NCI-H526 treated with DMSO at 0.1 percent for 48 hours (cell line): ENCODE data around the gene SLC6A7.

Experiments
- DNase-seq: peaks from one replicate; lab custom pipeline; 2025; lab: John Stamatoyannopoulos, UW

The SLC6A7 gene

DNA sequence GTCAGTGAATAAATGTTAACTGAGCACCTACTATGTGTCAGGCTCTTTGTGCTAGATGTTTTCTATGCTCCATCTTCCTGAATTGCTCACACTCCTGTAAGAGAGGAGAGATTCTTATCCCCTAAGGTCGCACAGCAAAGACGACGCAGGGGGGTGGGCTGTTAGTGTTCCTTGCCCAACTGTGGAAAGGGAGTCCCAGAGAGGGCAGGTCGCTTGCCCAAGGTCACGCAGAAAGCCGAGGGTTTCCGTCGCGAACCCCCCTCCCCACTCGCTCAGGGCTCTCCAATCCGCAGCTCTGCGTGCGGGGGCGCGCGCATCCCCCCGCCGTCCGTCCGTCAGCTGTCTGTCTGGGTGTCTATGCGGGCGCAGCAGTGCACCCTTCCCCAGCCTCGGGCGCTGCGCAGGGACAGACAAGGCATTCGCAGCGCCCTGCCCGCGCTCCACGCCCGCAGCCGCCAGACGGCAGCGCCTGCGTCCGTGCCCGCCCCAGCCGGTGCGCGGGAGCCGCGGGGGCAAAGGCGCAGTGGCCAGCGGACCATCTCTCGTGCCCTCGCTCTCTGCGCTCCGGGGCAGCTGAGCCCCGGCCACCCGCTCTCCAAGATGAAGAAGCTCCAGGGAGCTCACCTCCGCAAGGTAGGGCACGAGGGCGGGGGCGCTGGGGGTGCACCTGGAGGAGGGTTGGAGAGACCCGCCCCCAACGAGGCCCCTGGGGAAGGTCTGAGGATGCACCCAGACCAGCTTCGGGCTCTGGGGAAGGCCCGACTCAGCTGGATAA is at the start of gene SLC6A7:
TSS of gene SLC6A7 (plus strand) at position 335 of the 775 bp plus-strand sequence. CDS start at position 601, 266 bp downstream.
- no peak for DNase-seq

DNA sequence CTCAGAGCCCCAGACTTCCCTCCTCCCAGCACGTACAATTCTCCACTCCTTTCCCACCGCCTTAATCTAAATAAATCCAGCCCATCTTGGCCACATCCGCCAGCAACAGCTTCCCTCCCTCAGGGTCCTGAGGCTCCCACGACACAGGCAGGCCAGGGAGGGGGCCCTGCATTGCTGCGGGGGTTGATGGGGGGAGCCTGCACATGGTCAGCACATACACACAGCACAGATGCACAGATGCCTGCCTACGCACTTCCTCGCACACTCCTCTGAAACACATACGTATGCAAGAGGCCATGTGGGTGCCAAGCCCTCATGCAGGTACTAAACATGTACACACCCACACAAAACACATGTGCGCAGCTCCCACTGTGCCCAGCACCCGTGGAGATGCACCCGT is 49.0 kb upstream of the SLC6A7 start:
- no peak for DNase-seq

DNA sequence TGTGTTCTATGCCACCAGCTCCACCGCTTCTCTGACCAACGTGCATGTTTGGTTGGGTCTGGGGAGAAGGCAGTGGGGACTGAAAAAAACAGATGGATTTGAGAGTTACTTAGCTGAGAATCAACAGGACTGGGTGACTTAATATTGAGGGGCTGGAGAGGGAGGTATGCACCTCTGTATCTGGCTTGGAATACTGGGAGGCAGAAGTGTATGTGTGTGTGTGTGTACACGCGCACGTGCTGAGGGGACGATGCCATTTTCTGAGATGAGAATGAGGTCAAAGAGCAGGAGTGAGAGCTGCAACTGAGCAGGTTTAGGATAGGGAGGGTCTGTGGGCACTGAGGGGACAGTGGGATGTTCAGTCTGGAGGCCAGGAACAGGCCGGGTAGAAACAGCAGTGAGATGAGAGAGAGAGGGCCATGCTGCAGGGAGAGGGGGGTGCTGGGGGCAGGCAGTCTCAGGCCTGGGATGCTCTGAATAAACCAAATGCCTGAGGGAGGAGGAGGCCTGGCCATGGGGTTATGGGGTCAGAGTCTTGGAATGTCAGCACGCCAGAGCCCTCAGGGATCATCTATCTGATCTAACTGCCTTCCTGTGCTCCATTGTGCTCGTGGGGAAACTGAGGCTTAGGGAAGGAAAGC is 48.2 kb upstream of the SLC6A7 start:
- DNase-seq: no peak

DNA sequence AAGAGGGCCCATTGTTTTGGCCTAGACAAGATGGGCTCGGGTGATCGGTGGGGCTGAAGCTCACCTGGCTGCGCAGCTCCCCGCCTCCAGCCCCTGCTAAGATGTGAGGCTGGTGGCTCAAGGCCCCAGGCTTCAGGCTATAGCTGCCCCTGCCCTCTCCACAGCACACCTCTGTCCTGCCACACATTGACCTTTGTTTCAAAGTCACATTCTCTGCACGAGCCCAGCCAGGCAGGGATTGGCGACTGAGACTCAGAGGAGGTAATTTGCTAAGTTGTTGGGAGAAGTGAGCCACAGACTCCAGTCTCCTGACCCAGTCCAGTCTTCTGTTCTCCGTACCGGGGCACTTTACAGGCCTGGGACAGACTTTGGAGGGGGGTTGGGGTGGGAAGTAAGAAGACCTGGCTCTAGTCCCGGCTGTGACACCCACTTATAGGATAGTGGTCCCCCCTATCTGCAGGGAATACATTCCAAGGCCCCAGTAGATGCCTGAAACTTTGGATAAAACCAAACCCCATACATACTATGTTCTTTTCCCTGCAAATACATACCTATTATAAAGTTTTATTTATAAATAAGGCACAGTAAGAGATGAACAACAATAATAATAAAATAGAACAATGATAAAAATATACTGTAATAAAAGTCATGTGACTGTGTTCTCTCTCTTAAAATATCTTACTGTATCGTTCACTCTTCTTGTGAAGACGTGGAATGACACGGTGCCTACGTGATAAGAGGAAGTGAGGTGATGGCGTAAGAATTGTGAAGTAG is 47.5 kb upstream of the SLC6A7 start:
- no peak for DNase-seq

DNA sequence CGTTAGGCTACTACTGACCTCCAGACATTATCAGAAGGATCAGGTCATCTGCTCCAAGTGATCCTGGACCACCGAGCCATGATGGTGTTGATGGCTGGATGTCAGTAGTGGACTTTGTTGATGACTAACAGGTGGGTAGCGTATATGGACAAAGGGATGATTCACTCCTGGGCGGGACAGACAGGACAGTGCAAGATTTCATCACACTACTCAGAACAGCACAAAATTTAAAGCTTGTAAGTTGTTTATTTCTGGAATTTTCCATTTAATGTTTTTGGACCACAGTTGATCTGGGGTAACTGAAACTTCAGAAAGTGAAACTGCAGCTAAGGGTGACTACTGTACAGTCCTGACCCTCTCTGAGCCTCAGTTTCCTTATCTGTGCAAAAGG is 46.9 kb upstream of the SLC6A7 start:
- DNase-seq: no peak

DNA sequence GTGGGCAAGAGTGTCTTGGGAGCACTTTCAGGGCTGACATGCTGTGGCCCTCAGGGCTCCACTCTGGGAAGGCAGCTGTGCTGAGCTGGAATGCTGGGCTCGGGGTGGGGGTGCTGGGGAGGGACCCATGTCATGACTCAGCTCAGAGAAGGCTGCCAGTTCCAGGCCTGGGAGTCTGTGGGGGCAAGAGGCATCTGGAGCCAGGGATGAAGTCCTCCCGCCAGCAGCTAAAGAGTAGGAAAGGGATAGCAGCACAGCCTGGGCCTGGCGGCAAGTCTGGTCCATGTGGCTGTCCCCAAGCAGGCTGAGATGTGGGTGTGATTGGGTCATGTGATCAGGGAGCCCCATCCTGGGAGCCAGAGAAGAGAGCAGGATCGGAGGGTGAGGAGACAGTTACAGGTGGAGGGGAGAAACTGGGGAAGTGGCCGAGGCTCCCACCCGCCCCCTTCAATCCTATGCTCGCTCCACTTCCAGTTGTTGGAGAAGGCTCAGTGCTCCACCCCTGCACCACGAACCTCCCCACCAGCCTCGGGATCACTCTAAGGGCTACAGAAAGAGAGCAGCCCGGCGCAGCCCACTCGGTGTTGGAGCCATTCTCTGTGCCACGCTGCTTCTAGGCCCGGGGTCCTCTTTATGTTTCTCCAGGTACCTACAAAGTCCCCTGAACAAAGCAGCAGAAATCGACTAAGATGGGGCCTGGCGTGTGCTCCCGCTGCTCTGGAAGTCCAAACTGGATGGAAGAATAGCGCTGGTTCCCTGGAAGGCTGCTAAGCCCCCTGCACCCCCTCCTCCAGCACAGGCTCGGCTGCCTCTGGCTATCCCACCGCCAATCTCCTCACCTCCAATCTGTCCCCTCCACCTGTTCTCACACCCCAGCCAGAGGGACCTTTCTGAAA is 46.3 kb upstream of the SLC6A7 start:
- no peak for DNase-seq

DNA sequence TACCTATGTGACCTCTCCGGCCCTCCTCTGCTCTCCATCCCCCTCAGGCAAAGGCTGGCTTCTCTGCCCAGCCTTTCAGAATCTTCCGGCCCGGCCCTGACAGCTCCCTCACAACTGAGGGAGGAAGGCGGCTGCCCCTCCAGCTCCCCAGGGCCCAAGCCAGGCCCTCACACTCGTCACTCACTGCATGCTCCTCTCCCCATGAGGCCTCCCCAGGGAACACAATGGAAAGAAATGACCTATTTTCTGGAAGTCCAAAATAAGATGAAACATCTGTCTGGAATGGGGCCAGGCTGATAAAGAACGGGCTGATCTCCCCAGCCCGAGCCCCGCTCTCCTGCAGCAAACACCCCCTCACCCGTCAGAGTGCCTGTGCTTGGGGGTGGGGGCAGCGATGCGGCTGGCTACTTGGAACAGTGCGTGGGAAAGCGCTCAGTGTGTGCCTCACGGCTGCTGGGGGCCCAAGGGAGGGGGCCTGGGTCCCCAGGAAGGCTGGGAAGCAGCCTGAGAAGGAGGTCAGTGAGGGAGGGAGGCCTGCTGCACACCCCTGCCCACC is 45.5 kb upstream of the SLC6A7 start:
- DNase-seq: no peak

DNA sequence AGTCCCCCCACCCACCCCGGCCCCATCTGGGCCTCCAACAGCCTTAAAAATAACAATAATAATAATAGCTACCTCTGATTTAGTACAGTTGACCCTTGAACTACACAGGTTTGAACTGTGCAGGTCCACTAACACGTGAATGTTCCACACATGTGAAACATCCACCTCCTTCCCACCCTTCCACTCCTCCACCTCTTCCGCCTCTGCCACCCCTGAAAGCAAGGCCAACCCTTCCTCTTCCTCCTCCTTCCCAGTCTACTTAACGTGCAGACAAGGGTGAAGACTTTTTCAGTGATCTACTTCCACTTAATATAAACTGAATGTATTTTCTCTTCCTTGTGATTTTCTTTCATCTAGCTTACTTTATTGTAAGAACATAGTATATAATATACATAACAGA is 45.0 kb upstream of the SLC6A7 start:
- DNase-seq: no peak

DNA sequence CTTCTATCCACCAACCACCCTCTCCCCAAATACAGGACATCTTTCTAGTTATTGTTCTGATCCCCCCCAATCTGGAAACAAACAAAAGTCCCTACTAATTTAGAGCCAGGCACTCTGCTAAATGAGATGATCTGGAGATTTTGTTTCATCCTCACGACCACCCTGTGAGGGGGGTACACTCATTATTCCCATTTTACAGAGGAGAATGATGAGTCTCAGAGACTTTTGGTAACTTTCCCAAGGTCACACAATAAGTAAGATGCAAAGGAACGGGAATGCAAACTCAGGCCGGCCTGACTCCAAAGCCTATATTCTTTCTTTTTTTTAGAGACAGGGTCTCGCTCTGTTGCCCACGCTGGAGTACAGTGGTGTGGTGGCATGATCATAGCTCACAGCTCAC is 43.6 kb upstream of the SLC6A7 start:
- DNase-seq: no peak

DNA sequence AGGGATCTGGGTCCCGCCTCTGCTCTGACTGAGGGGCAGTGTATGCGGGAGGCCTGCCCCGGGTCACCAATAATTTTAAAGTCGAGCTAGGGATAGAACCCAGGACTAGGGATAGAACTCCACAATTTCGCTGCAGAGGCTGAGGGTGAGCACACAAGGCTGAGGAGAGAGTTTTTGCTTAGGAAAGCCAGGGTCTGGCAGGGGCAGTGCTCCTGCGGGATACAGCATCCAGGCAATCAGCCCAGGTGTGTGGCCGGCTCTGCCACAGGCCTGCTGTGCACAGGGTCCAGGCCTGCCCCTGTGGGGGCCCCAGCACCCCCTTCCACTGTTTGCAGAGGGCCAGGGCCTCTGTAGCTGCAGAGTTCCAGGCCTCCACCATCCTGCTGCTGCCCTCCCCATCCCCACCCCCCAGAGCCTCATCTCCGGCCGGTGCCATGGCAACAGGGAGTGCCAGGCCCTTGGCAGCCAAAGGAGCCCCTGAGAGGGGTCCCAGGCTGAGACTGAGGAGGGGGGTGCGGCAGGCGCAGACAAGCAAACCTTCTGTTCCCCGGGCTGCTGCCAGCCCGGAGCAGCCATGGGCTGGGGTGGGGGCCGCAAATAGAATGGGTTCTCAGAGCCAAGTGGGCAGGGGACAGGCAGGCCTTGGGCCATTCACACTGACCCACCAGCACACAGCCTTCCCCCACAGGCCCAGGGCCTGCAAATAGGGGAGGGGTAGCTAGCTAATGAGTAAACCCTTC is 42.8 kb upstream of the SLC6A7 start:
- DNase-seq: no peak

DNA sequence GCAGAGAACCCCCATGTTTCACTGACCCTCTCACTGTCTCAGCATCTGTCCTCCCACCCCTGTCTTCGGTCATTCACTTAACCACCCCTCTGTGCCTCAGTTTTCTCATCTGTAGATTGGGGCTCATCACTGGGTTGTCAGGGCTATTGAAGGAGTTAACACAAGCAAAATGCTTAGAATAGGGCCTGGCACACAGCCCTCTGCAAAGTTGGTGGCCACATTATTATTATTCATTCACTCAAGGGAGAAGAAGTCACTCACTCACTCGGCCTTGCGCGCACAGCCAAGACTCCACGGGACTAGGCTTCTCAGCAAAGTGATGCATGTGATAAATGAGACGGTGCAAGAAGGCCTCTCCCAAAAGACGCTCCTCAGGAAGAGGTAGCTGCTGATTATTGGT is 42.2 kb upstream of the SLC6A7 start:
- no peak for DNase-seq

DNA sequence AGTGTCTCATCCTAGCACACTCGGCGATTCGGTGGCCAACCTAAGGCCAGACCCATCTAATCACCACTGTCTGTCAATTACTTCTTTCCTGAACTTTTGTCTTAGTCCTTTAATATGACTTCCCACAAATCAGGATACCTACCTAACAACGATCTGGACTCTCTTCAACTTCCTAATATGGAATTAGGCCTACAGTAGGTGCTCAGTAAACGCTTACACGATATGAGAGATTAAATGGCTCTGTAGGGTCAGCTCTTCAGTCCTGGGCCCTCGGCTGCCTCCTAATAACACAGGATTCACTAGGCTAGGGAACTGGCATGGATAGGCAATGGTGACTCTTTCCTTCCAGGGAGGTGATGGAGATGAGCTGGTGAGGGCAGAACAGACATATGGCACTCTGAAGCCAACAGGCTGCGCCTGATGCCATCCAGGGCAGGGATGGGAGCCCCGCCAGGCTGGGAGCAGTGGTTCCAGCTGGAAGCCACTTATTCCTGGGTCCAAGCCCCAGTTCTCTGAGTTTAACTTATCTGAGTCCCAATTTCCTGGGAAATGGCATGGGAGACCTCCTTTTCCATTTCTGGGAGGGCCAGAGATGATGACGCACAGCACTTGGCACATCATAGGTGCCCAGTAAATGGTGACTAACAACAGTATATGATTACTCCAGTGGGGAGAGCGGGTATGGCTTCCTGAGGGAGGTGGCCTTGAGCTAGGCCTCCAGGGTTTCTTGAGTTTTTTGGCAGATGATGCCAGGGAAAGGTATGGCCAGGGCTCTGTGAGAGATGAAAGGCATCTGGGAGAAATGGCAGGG is 41.5 kb upstream of the SLC6A7 start:
- no peak for DNase-seq

DNA sequence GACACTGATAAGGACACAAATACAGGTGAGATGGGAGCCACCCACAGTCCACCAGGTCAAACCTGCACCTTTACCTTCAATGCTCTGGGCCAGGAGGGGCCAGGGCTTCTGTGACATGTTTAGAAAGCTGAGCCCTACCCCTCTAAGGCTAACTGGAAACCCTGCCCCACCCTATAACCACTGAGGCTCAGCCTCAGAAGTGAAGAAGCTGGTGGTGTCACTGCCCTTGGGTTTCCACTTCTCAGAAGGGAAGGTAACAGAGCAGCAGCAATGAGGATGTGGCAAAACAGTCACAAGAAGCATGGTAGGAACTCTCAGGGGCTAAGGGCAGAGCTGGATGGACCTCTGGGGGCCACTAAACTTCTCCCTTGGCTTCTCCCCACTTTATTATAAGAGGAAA is 40.2 kb upstream of the SLC6A7 start:
- DNase-seq: no peak

DNA sequence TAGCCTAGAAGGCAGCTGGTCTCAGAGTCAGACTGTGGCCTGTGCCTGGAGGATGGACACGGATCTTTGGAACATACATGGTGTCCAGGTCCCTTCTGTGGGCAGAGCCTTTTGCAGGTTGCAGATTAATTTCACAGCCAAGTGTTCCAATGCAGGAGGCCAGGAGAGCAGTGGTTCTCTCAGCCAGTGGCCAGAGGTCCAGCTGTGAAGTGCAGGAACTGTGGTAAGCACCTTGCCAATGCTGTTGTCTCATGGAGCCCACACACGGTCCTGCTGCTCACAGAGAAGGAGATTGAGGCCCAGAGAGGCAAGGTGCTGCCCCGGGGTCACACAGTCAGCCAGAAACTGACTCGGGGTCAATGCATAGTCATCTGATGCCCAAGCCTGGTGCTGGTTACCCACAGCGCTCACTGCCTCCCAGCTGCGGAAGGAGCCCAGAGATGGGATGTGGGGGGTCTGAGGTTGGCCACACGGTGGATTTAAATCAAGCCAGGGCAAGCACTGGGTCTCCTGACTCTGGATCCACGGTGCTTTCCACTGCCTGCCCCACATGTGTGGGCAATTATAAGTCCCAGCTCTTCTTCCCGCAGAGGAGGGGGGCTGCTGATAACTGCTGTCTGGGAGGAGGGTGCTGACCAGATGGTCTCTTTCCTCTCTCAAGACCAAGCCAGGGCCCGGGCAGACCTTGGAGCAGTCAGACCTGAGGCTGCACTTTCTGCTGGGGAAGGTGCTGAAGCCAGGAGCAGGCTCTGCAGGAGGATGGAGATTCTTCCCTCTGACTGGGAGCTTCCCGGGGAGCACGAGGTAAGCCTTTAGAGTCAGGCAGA is 37.0 kb upstream of the SLC6A7 start:
- no peak for DNase-seq

DNA sequence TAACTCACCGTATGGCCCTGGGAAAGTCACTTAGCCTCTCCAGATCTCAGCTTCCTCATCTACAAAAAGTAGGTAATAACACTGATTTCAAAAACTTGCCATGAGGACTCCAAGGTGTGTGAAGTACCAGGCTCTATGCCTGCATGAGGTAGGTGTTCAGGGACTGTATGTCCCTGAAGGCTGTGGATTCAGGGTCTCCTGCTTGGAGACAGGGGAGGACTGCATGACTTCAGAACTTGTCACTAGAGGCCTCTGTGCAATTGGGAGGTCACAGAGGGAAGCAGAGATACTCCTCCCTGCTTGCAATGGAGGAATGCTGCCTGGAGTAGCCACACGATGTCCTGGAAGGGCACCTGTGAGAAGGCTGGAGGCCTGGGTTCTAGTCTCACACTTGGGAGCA is 36.4 kb upstream of the SLC6A7 start:
- no peak for DNase-seq

DNA sequence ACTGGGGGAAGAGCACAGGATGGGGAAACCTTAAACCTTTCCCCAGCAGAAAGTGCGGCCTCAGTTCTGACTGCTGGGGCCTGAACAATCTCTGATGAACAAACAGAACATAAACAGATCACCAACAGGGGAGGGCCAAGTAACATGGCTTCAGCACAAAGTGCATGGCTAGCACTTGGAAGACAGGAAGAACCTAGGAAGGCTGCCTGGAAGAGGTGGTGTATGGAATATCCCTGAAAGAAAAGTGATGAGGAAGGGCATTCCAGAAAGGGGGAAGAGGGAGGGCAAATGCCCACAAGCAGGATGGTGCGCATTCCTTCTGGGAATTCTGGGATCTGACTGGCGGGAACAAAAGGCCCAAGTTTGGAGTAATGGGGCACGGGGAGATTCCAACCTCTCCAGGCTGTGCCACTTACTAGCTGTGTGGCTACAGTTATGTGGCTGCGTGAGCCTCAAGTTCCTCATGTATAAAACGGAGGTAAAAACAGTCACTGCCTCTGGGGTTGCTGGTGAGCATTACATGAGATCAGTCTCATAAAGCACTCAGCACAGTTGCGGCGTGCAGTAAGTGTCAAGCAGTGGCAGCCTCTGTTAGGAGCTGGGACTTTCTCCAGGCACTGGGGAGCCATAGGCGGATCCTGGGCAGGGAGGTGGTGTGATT is 35.8 kb upstream of the SLC6A7 start:
- DNase-seq: no peak

DNA sequence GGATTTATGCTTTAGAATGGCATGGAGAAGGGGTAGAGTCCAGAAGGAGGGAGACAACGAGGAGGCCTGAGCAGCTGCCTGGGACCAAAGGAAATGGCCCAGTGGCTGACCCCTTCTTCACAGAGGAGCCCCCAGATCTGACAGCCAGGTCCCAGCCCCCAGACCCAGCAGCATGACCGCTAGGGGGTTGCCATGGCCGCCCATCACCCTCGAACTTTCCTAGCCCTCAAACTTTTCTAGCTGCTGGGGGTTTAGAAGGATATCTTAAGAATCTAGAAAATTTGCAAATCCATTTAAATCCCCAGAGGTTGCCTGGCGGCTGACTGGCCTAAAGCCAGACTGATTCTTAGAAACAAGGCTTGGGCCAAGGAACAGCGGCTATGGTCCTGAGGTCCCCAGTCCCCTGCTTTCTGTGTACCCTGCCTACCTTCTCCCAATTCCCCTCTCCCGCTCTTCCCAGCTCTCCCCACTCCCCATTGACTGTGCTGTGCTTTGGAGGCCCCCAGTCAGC is 35.2 kb upstream of the SLC6A7 start:
- DNase-seq: no peak

DNA sequence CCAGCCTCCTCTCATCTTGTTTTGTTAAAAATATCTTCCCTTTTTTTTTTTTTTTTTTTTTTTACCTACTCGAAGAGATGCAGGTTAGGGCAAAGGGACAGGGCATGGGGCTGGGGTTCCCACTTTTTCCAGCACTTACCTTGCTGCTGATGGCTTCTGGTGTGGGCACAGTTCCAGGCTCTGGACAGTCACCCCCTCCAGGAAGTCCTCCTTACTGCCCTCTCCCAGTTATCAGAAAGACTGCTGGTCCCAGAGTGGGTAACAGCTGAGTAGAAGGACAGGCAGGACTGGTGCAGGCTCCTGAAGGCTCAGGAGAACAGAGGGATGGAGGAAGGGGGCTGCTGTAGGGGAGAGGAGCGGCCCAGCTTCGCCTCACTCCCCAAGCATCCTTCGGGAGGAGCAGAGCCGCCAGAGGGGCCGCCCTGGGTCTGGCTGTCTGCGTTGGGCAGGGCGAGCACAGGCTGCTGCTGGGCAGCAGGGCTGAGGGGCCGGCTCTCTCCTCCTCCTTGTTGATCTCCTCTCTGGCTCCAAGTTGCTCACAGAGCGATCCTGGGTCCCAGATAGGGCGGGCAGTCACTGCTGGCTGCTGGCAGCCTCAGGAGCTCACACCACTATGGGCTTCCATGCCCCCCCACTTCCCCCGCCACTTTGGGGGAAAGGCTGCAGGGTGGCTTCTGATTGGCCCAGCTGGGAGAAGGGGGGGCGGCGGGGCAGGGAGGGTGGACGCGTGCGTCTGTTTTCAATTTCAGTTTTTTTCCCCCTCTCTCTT is 34.4 kb upstream of the SLC6A7 start, which contains the start of gene PDGFRB:
TSS of gene PDGFRB (minus strand) at position 588 of the 769 bp plus-strand sequence. CDS start 18,798 bp downstream, outside the sequence.
- DNase-seq: no peak
